Natural killer cell (primary cell): ENCODE data around the gene RP9. TPM values are rescaled to one million over a fixed set of nuclear protein-coding genes. Genes with fewer than 3 reads are reported as not detected.

Experiments
- ATAC-seq, 3 donors: fragments of 150-1000 bp in 2 of 3; fragments of 200-7000 bp in 1 of 3; cut with Tn5 transposase; 1 replicate in 1 of 3; 2 replicates in 2 of 3; pipeline ENCODE4 v1.10.0; 2021; ENCODE audit warnings: mild to moderate bottlenecking in 2 of 3, moderate library complexity in 2 of 3
- DNase-seq, 2 donors: peaks; one replicate each; pipeline versions ENCODE4 v3.0.0 to v3.0.0-alpha.2; 2013 to 2021; ENCODE audit warnings: mixed read lengths in 1 of 2
- H3K27ac ChIP-seq: one replicate; pipeline ENCODE4 v1.5.1; 2013; ENCODE audit warnings: mild to moderate bottlenecking, low read length
- H3K27me3 ChIP-seq: one replicate; pipeline ENCODE4 v1.6.1; 2013; ENCODE audit warnings: low read length; ENCODE audit not compliant: control insufficient read depth, insufficient read depth
- H3K36me3 ChIP-seq: one replicate; pipeline ENCODE4 v1.6.1; 2013; ENCODE audit warnings: low read length; ENCODE audit not compliant: control insufficient read depth, insufficient read depth
- H3K4me1 ChIP-seq: one replicate; pipeline ENCODE4 v1.6.1; 2013; ENCODE audit warnings: low read length; ENCODE audit not compliant: control insufficient read depth, insufficient read depth
- H3K4me3 ChIP-seq: one replicate; pipeline ENCODE4 v1.5.1; 2013; ENCODE audit warnings: low read length
- H3K9me3 ChIP-seq: one replicate; pipeline ENCODE4 v1.6.1; 2013; ENCODE audit warnings: low read length; ENCODE audit not compliant: control insufficient read depth, insufficient read depth
- H3K27ac Mint-ChIP-seq, 2 donors: one replicate each; pipeline ENCODE4 v1.8.0; 2022; ENCODE audit warnings: mild to moderate bottlenecking in 2 of 2, mixed read lengths in 2 of 2, moderate library complexity in 1 of 2
- H3K27me3 Mint-ChIP-seq, 2 donors: one replicate each; pipeline ENCODE4 v1.8.0; 2022; ENCODE audit warnings: low read depth in 2 of 2, mixed read lengths in 2 of 2
- H3K36me3 Mint-ChIP-seq: one replicate; pipeline ENCODE4 v1.8.0; 2022; ENCODE audit warnings: mixed read lengths
- H3K4me1 Mint-ChIP-seq, 2 donors: one replicate each; pipeline ENCODE4 v1.8.0; 2022; ENCODE audit warnings: mixed read lengths in 2 of 2
- H3K4me3 Mint-ChIP-seq: one replicate; pipeline ENCODE4 v1.8.0; 2022; ENCODE audit warnings: mild to moderate bottlenecking, moderate library complexity, mixed read lengths
- H3K9me3 Mint-ChIP-seq, 2 donors: one replicate each; pipeline ENCODE4 v1.8.0; 2022; ENCODE audit warnings: mixed read lengths in 2 of 2
- WGBS: methylation state at CpG from one replicate; pipeline ENCODE4 v1.1.7; 2013; ENCODE audit warnings: missing lambda C conversion rate; ENCODE audit not compliant: insufficient coverage; 5-methylcytosine and 5-hydroxymethylcytosine counted together
- intact Hi-C: fragments of 100-400 bp; cut with micrococcal nuclease; formaldehyde crosslinking; loops from one replicate; pipeline ENCODE4 v1.14.2; 2022
- total RNA-seq, 4 donors: library from RNA; stranded (reverse); fragments of 120-200 nt in 1 of 4; gene quantifications; one replicate each; pipeline versions ENCODE4 v1.2.3 to v1.2.4, GENCODE V29; 2013 to 2022
- TF ChIP-seq, protein P1 (sequence below): fragments of 200-600 bp; IDR thresholded peaks from one replicate; pipeline ENCODE4 v1.8.0; 2022; ENCODE audit warnings: antibody characterized with exemption

The RP9 gene
- total RNA-seq, 3 donors from 2014 or later (not counting 1 experiment from before 2014, with no cell fraction given) = 19.1 to 27.6 (median 21.9) TPM

DNA sequence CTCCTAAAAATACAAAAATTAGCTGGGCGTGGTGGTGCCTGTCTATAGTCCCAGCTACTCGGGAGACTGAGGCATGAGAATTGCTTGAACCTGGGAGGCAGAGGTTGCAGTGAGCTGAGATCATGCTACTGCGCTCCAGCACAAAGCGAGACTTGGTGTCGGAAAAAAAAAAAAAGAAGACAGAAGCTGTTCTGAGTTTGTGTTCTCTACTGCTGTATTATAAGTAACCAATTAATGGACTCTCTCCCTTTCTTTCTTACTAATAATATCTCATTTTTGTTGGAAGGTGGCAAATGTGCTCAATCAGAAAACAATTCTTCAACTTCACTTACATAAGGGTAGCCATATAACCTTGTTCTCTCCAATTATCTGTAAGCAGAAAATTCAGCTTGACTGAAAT lies 54.0 kb downstream of the RP9 start:
- TF ChIP-seq, protein P1, sequence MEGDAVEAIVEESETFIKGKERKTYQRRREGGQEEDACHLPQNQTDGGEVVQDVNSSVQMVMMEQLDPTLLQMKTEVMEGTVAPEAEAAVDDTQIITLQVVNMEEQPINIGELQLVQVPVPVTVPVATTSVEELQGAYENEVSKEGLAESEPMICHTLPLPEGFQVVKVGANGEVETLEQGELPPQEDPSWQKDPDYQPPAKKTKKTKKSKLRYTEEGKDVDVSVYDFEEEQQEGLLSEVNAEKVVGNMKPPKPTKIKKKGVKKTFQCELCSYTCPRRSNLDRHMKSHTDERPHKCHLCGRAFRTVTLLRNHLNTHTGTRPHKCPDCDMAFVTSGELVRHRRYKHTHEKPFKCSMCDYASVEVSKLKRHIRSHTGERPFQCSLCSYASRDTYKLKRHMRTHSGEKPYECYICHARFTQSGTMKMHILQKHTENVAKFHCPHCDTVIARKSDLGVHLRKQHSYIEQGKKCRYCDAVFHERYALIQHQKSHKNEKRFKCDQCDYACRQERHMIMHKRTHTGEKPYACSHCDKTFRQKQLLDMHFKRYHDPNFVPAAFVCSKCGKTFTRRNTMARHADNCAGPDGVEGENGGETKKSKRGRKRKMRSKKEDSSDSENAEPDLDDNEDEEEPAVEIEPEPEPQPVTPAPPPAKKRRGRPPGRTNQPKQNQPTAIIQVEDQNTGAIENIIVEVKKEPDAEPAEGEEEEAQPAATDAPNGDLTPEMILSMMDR = no peak
- H3K36me3 Mint-ChIP-seq = no peaks in the 10 kb centered on the region
- peaks cover 48 to 56% of the 10 kb centered on the region in 2 donors for H3K4me1 Mint-ChIP-seq
- no peaks in the 10 kb centered on the region for H3K27me3 Mint-ChIP-seq
- no peak overlapping the region for H3K27ac ChIP-seq
- ATAC-seq (no peak), DNase-seq (no peak)
- H3K27me3 ChIP-seq = no peaks in the 10 kb centered on the region
- H3K4me1 ChIP-seq = peaks cover 14% of the 10 kb centered on the region
- no peaks in the 10 kb centered on the region for H3K36me3 ChIP-seq
- H3K27ac Mint-ChIP-seq = peak overlapping the region; percentile 87 to 88
- no peaks in the 10 kb centered on the region for H3K9me3 Mint-ChIP-seq
- intact Hi-C loops = loop anchor here (2.0 kb wide), 1 partner anchor 14 kb away; no protein-coding TSS in a partner anchor
- H3K4me3 Mint-ChIP-seq = no peak overlapping the region
- H3K4me3 ChIP-seq = no peak overlapping the region
- 98% methylated on average over 4 of the region's 5 CpGs for whole genome bisulfite sequencing
- no peaks in the 10 kb centered on the region for H3K9me3 ChIP-seq

DNA sequence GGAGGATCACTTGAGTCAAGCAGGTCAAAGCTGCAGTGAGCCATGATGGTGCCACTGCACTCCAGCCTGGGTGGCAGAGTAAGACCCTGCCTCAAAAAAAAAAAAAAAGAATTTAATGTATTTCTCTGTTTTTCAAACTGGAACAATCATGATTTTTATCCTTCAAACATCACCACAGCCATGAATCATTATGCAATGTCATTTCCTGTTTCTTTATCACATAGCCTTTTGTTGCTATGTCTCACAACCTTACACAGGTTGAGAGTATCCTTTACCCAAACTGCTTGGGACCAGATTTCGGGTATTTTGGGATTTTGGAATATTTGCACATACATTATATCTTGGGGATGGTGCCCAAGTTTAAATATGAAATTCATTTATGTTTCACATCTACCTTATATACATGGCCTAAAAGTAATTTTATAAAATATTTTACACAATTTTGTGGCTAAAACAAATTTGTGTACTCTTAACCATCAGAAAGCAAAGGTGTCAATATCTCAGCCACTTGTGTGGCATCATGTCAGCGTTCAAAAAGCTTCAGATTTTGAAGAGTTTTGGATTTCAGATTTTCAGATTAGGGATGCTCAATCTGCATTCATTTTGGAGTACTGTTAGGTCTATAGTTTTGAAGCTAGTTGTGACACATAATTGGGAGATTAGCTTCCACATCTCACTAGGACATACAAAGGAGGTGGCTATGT lies 54.8 kb downstream of the RP9 start:
- TF ChIP-seq, protein P1 = no peak
- Histone ChIP-seq H3K36me3 (no peaks in the 10 kb centered on the region), H3K27ac (peak overlapping the region; percentile 6), H3K27me3 (no peaks in the 10 kb centered on the region), H3K9me3 (no peaks in the 10 kb centered on the region), H3K4me1 (peaks cover 14% of the 10 kb centered on the region), H3K4me3 (no peak overlapping the region)
- Mint-ChIP-seq H3K4me3 (peak overlapping the region; percentile 21), H3K9me3 (no peaks in the 10 kb centered on the region), H3K36me3 (no peaks in the 10 kb centered on the region), H3K4me1 (peaks cover 45 to 52% of the 10 kb centered on the region in 2 donors), H3K27ac (peak overlapping the region; percentile 87 to 88), H3K27me3 (no peaks in the 10 kb centered on the region)
- intact Hi-C loops = loop anchor here (2.0 kb wide), 1 partner anchor 14 kb away; no protein-coding TSS in a partner anchor
- DNase-seq (peak in 1 of 2 donors; percentile 58), ATAC-seq (peak; percentile 85 to 90 (median 86))
- WGBS = 43% methylated on average over 1 of the region's 2 CpGs

DNA sequence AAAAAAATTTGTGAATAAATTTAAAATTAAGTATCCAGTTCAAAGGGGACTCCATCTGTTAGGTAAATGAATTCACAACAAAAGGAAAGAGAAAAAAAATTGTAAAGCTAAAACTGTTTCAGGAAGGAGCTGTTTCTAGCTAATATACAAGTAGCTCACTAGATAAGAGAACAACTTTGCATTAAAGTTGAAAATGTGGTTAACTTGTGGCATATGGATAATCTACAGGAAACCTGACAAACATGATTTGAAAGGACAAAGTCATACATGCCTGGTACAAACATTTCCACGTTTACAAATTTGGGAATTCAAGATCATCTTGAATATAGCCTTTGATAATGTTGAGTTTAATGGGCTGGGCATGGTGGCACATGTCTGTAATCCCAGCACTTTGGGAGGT lies 55.5 kb downstream of the RP9 start:
- Histone ChIP-seq H3K4me3 (no peak overlapping the region), H3K36me3 (no peaks in the 10 kb centered on the region), H3K27me3 (no peaks in the 10 kb centered on the region), H3K9me3 (no peaks in the 10 kb centered on the region), H3K27ac (peak overlapping the region; percentile 6), H3K4me1 (peaks cover 14% of the 10 kb centered on the region)
- Mint-ChIP-seq H3K4me1 (peaks cover 39 to 45% of the 10 kb centered on the region in 2 donors), H3K4me3 (no peak overlapping the region), H3K27ac (peak overlapping the region; percentile 87 to 88), H3K27me3 (no peaks in the 10 kb centered on the region), H3K36me3 (no peaks in the 10 kb centered on the region), H3K9me3 (no peaks in the 10 kb centered on the region)
- ATAC-seq = peak in 1 of 3 donors; percentile 3
- DNase-seq = no peak
- TF ChIP-seq, protein P1 = no peak
- 14% methylated on average over 1 of the region's 1 CpG for whole genome bisulfite sequencing
- intact Hi-C loops = loop anchor here (2.0 kb wide), 1 partner anchor 13 kb away; no protein-coding TSS in a partner anchor
